ENCODE data around the gene CD79A. TPM values are rescaled to one million over a fixed set of nuclear protein-coding genes. Genes with fewer than 3 reads are reported as not detected.

CD79A gene
- total RNA-seq, 2 donors from 2014 or later, result 0.52 to 0.97 TPM

DNA sequence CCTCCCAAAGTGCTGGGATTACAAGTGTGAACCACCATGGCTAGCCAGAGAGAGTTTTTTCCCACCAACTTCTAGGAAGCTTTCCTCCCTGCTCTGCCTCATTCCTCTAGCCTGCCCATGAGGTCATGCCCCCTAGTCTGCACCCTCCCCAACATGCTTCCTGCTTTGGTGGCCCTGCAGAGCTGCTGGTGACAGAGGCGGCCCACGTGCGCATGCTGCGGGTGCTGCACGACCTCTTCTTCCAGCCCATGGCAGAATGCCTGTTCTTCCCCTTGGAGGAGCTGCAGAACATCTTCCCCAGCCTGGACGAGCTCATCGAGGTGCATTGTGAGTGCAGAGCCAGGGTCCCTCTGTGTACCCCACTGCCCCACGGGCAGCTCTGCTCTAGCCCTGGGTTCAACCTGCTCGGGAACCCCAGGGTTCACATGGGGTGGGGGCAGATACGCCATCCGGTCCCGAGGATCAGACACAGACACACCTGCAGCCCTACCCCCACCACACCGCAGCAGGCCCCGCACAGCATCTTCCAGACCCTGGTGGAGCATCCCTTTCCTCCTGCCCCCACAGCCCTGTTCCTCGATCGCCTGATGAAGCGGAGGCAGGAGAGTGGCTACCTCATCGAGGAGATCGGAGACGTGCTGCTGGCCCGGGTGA, 24.8 kb downstream of the CD79A start:
- intact Hi-C loops (cut with DNase I), result no loop called here
- DNase-seq (ENCODE audit: low spot score), result no peak

DNA sequence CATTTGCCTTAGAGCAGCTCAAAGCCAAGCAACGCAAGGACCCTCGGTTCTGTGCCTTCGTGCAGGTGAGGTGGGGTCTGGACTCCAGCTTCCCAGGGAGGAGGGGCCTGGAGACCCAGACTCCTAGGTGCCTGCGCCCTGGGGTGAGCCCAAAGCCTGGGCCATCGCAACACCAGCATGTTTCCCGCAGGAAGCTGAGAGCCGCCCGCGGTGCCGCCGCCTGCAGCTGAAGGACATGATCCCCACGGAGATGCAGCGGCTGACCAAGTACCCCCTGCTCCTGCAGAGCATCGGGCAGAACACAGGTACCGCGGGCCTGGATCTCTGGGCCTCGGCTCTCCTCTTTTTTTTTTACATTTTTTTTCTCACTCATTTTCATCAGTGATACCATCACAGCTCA, 25.5 kb downstream of the CD79A start:
- intact Hi-C loops (cut with DNase I), result no loop called here

DNA sequence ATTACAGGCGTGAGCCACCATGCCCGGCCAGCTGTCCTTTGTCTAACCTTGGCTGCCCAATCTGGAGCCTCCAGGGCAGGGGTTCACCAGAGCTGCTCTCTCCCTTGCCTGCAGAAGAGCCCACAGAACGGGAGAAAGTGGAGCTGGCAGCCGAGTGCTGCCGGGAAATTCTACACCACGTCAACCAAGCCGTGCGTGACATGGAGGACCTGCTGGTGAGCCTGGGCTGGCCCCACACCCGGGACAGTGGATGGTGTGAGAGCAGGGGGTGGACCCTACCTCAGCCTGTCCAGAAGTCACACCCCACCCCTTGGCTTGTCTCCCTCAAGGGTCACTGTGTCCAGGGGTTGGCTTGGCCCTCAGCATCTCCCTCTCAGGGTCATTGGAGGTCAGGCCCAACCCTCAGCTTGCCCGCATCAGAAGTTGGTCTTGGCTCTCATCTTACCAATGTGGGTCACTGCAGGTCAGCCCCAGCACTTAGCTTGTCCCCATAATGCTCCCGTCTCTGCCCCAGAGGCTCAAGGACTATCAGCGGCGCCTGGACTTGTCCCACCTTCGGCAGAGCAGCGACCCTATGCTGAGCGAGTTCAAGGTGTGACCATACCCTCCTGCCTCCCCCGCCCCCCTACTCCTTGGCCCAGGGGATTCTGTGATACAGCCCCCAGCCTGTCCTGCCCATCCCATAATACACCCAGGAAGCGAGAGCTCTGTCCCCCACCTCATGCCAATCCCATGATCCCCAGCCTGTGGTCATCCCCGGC, 26.3 kb downstream of the CD79A start:
- intact Hi-C loops (cut with DNase I), result no loop called here
- DNase-seq (ENCODE audit: low spot score), result no peak

More for the DNA sequence above, 25.5 kb downstream of the CD79A start:
- DNase-seq (ENCODE audit: low spot score), result no peak

DNA sequence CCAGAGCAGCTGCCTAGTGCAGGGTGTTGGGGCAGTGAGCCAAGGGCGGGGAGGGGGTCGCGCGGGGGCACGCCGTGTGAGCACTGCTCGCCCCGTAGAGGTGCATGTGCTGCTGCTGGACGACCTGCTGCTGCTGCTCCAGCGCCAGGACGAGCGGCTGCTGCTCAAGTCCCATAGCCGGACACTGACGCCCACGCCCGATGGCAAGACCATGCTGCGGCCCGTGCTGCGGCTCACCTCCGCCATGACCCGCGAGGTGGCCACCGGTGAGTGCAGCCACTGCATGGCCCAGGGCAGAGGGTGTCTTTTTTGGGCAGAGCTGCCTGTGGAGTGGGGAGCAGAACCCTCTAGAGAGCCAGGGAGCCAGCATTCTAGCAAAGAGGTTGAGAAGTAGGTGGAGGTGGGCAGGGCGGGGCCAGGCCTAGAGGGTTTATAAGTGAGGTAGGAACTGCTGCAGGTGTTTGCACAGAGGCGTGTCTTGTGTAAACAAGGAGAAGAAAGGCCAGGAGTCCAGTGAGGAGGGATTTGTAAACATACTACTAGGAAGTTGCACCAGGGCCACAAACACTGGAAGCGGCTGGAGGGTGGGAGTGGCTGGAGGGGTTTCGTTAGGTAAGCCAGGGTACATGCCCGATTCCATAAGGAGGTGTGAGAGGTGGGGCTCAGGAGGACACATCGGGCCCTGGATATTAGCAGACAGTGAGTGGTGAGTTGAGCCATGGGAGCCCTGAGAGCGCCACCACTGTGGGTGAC, 27.2 kb downstream of the CD79A start:
- no peak for DNase-seq (ENCODE audit: low spot score)
- intact Hi-C loops (cut with DNase I), result no loop called here

DNA sequence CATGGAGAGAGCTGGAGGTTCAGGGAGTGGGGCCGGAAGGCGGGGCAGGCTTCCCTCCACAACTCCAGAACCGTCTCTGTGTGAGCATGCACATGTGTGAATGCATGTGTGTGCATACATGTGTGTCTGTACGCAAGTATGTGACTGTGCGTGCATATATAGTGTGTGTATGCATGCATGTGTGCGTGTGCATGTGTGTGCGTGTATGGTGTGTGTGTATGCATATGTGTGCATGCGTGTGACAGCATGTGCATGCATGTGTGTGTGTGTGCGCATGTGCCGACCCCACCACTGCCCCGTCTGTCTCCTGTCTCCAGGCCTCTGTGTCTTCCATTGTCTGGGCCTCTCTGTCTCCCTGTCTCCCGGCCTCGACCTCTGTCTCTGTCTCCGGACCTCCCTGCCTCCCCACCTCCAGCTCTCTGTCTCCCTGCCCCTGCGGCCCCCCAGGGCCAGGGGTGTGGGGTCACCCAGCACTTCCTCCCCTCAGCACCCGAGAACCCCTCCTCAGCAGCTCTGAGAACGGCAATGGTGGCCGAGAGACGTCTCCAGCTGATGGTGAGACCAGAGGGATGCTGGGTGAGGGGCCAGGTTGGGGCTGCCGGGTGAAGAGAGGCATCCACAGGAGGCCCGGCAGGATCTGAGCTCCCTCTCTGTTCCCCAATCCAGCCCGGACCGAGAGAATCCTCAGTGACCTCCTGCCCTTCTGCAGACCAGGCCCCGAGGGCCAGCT, 28.4 kb downstream of the CD79A start:
- intact Hi-C loops (cut with DNase I), result no loop called here
- no peak for DNase-seq (ENCODE audit: low spot score)

DNA sequence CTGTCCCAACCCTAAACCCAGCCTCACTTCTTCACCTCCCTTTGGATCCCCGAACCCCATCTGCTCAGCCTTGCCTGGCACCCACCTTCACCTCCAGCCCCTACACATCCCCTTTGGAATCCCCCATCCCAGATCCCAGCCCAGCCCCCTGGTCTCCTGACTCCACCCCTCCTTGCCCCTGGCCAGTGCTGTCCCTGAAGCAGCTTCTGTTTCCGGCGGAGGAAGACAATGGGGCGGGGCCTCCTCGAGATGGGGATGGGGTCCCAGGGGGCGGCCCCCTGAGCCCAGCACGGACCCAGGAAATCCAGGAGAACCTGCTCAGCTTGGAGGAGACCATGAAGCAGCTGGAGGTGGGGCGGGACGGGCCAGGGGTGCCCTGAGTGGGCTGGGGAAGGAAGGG, 29.2 kb downstream of the CD79A start:
- intact Hi-C loops (cut with DNase I), result no loop called here
- DNase-seq (ENCODE audit: low spot score), result no peak

DNA sequence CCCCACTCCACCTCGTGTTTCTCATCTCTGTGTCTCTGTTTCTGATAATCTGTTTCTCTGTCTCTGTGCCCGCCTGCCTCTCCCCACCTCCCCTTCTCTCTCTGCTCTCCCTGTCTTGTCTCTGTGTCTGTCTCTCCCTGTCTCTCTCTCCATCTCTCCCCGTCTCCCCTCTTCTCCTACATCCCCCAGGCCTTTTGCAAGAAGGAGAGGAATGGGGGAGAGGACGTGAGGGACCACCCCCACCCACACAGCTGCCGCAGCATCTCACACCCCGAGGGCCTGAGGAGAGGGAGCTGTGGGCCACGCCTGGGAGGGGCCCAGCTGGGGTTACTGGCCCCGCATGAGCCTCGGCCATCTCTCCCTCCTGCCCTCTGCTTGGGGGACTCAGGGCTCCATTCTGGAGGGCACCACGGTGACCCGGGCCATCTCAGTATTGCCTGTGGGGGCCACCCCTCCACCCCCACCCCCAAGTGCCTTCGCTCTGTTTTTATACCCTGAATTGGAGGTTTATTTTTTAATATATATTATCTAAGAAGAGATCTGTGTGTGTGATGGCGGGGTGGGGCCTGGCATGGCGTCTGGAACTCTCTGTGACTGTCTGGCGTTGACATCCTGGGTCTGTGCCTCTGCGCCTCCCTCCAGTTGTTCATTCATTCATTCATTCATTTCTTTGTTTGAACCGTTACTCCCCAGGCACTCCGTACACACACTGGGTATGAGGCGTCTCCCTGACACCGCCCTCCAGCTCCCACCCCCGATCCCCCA, 30.0 kb downstream of the CD79A start:
- intact Hi-C loops (cut with DNase I), result no loop called here
- no peak for DNase-seq (ENCODE audit: low spot score)

DNA sequence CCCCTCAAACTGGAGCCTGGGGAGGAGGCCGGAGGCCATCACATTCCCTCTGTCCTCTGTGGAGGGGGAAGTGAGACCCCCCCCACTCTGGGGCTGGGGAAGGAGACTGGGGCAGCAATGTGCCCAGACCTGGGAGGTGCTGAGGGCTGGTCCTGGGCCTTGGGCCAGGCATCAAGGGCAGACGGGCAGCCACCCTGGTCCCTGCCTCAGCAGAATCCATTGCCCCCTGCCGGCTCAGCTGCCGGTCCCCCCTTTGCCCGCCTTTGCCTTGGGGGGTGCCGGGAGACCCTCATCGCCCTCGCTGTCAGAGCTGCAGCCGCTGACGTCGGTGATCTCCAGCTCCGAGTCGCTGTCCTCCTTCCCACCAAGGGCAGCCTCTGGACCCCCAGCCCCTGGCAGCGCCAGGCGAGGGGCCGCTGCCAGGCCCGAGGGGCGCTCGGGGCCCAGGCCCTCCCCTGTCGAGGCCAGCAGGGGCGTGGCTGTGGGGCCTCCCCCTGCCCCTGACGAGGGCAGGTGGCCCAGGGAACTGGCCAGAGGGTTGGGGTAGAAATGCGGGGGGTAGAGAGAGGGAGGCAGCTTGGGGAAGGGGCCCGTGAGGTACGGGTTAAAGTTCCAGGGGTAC, 31.0 kb downstream of the CD79A start:
- intact Hi-C loops (cut with DNase I), result no loop called here
- no peak for DNase-seq (ENCODE audit: low spot score)

DNA sequence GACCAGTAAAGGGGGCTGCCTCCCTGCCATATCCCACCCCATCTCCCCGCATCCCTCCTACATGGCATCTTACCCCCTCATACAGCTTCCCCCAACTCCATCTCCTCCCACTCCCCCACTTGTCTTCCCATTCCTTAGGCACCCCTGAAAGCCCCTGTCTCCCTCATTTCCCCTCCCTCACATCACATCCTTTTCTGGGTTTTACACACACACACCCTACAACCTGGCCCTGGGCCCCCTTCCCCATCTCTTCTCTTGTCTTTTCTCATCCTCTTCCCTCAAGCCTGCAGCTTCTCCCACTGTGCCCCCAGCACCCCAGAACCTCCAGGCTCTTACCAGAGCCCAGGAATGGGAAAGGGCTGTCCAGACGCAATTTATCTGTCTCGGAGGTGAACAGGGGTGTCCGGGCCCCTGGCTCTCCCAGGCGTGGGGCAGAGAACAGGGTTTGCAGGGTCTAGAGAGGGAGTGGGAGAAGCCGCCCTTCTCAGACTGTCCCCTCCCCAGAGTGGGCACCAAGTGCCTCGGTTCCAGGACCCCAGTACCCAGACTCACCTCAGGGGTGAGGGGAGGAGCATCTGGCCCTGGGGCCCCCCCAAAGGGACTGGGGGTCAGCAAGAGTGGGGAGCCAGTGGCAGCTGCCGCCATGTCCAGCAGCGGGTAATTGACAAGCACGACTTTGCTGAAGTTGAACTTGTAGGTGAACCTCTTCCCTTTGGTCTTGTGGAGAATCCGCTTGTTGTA, 31.8 kb downstream of the CD79A start:
- no peak for DNase-seq (ENCODE audit: low spot score)
- intact Hi-C loops (cut with DNase I), result no loop called here

DNA sequence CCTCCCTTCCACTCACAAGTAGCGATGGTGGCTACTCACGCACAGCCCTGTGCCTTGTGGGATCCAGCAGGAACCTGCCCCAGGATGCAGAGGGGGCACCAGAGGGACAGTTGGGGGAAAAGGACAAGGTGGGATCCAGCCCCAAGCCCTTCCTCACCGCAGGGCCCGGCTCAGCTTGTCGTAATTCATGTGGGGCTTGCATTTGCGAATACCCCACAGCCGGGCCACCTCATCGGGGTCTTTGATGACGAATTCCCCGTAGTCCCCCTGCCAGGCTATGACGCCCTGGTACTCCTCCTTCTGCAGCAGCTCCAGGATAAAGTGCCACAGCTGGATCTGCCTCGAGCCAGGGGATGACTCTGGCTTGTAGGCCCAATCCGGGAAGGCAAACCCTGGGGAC, 32.6 kb downstream of the CD79A start:
- no peak for DNase-seq (ENCODE audit: low spot score)
- intact Hi-C loops (cut with DNase I), result no loop called here

DNA sequence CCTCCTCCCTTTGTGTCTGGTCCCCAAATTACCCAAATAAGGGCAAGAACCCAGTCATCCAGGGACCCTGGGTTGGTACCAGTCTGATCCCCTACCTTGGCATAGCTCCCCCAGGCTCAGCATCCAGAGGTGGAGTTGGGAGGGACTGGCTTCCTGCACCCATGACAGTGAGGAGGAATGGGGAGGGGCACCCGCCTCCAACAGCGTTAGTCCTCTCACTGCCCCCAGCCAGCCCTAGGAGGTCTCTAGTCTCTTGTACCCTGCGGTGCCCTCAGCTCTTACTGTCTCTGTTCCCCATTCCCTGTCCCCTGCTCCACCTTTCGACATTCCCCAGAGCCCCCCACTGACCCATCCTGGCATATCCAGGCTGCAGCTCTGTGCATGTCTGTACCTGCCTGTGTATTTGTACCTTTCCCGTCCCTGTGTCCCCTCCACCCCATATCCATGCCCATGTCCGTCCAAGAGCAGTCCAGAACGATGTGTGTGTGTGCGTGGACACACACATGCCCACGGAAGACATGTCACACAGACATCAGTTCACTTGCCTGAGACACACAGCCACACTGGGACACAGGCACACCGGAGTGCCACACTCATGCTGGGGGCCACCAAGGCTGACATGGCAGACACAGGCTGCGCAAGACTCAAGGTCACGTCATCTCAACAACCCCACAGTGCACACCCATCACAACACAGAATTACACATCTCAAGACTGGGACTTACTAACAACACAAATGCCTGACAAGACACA, 33.3 kb downstream of the CD79A start:
- intact Hi-C loops (cut with DNase I), result no loop called here
- DNase-seq (ENCODE audit: low spot score), result no peak

DNA sequence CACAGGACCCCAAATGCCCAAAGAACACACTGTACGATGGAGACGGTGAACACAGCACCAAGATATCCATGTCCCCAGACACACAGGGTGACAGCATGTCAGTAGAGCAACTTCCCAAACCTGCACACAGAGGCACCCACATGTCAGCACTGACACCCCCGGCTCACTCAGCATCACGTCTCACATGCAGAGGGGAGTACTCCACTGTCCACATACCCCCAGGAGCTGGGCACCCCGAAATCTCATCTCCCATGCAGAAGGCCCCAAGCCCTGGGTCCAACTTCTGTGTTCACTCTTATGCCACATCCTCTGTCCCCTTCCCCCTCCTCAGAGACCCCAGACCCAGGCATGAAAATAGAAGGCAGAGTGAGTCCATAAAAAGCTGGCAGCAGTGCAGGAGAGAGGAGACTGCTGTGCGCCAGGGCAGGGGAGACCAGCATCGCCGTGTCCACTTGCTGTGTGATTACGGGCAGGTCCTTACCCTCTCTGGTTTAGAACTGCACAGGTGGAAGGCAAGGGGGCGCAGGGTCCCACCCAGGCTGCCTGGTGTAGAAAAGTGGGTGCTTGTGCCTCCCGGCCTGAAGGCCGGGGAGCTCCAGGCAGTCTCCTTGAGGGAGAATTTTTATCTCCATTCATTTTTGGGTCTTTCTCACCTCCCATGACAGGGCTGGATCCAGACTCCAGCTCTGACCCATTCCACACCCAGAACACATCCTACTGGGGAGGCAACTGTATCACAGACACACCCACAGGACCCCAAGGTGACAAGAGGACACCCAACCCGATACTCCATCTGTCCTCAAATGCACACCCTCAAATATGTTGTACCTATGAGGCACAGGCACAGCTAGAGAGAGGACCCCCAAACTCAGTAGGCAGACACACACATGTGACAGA, 34.2 kb downstream of the CD79A start:
- DNase-seq (ENCODE audit: low spot score), result no peak
- intact Hi-C loops (cut with DNase I), result no loop called here

DNA sequence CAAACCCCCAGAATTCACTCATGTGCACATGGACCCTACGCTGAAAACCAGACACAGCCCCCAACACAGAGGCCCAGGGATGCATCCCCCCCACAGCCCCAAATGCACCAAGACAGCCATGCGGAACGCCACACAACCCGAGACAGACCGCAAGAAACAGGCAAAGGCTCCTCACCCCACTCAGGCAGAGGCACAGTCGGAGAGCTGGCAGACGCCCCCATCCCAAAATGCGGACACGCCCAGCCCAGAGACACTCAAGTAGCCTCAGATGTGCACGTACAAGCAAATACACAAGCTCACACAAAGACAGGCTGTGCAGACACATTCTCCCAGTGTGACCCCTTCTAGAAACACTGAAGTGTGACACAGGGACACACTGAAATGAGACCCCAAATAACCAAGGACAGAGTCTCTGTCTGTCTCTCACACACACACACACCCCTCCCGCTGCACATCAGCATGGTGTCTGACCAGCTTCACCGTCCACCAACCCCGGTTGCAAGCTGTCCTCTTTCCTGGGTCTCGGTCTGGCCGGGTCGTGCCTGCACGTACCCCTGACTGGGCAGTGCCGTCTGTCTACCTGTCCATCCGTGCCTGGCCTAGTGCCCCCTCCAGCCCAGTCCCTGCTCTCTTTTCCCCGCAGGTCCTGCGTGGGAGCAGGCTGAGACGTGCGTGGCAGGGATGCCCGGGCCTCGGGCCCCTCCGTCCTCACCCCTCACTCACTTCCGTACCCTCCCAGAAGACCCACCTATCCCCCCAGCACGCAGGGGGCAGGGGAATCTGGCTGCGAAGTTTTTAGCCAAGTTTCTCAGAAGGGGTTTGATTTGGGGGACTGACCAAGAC, 35.0 kb downstream of the CD79A start:
- intact Hi-C loops (cut with DNase I), result no loop called here

DNA sequence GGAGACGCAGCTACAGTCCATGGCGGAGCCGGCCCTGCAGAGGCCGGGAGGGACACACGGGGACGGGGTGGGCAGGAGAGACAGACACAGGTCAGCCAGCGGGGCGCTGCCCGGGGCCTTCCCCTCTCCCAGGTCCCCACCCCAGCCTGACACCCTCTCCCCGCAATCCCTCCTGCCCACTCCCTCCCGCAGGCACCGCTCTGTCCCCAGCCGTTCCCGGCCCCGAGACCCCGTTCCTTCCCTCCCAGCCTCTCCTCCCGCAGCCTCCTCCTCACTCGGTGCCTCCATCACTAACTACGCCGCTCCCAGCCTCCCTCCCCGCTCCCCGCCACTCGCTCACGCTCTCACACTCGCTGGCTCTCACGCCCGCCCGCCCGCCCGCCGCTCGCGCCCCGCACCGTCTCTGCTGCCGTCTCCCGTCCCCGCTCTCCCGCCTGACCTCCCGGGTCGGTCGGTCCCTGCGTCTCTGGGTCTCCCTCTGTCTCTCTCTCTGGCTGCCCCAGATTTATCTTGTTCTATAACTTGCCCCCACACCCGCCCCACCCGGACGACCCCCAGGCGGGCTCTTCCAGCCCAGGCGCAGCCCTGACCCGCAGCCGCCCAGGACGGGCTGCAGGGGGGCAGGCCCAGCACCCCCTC, 35.9 kb downstream of the CD79A start:
- no peak for DNase-seq (ENCODE audit: low spot score)
- intact Hi-C loops (cut with DNase I), result no loop called here

More for the DNA sequence above, 35.0 kb downstream of the CD79A start:
- no peak for DNase-seq (ENCODE audit: low spot score)

Measured in posterior vena cava (tissue), 2 donors.